ENCODE measurements around the gene UBE2G1. TPM values are rescaled to one million over a fixed set of nuclear protein-coding genes. Genes with fewer than 3 reads are reported as not detected.

UBE2G1 gene
- total and polyA plus RNA-seq, 2 of the 13 experiments (the other 11 are each of a cell fraction or from before 2014, with no cell fraction given): 27.9 to 42.6 TPM

- TF ChIP-seq ZNF350 (CRISPR knock-in tag; IDR thresholded peaks at IDR 0.05; ENCODE audit: borderline replicate concordance, low read depth) (no peak), ZNF296 (CRISPR knock-in tag; conservative IDR thresholded peaks at IDR 0.05) (no peak), MTA3 (CRISPR knock-in tag; IDR thresholded peaks at IDR 0.05) (no peak), MYNN (CRISPR knock-in tag; IDR thresholded peaks at IDR 0.05; ENCODE audit: low read depth) (no peak), POGK (CRISPR knock-in tag; conservative IDR thresholded peaks at IDR 0.05) (no peak), ZNF564 (CRISPR knock-in tag; IDR thresholded peaks at IDR 0.05) (no peak), ZNF557 (CRISPR knock-in tag; IDR thresholded peaks at IDR 0.05) (no peak), ZNF207 (IDR thresholded peaks at IDR 0.05; ENCODE audit: borderline replicate concordance) (no peak), KAT7 (CRISPR knock-in tag; IDR thresholded peaks at IDR 0.05; ENCODE audit: borderline replicate concordance) (no peak), RCOR2 (CRISPR knock-in tag; IDR thresholded peaks at IDR 0.05) (peak; percentile 53; the same call in 1 of the 2 replicates), CBX5 (CRISPR knock-in tag; IDR thresholded peaks at IDR 0.05; ENCODE audit: borderline replicate concordance) (no peak), CEBPG (CRISPR knock-in tag; IDR thresholded peaks at IDR 0.05) (0 out of 2 replicates have a peak, but pooled peaks have one; percentile 29), SNAPC2 (CRISPR knock-in tag; IDR thresholded peaks at IDR 0.05) (no peak), FIP1L1 (IDR thresholded peaks at IDR 0.05; ENCODE audit: borderline replicate concordance, insufficient read depth, low read depth, low read length) (no peak), BRF2 (CRISPR knock-in tag; IDR thresholded peaks at IDR 0.05) (no peak), AGO2 (optimal IDR thresholded peaks at IDR 0.05; ENCODE audit: low read depth, low read length) (no peak), TFE3 (CRISPR knock-in tag; IDR thresholded peaks at IDR 0.05) (0 out of 2 replicates have a peak, but pooled peaks have one; percentile 32), ZNF749 (CRISPR knock-in tag; IDR thresholded peaks at IDR 0.05; ENCODE audit: borderline replicate concordance) (no peak), THYN1 (CRISPR knock-in tag; IDR thresholded peaks at IDR 0.05; ENCODE audit: borderline replicate concordance, low read depth) (no peak), HOXA3 (CRISPR knock-in tag; IDR thresholded peaks at IDR 0.05) (no peak), ZNF510 (CRISPR knock-in tag; IDR thresholded peaks at IDR 0.05; ENCODE audit: low read depth) (no peak), ZNF335 (CRISPR knock-in tag; IDR thresholded peaks at IDR 0.05) (no peak), ZNF619 (CRISPR knock-in tag; IDR thresholded peaks at IDR 0.05) (no peak), ZNF513 (CRISPR knock-in tag; conservative IDR thresholded peaks at IDR 0.05) (no peak), ZNF337 (CRISPR knock-in tag; IDR thresholded peaks at IDR 0.05; ENCODE audit: borderline replicate concordance, low read depth) (no peak), CENPT (CRISPR knock-in tag; IDR thresholded peaks at IDR 0.05; ENCODE audit: low read depth) (no peak)
Observed at GRCh38 chr17:4310354-4311060, 56.0 kb downstream of the UBE2G1 start (continued).

Data from HepG2 (cell line).